Testis (tissue), 2 donors: Measurements from ENCODE around the gene SH3RF2.

Source experiments
- POLR2A ChIP-seq: fragments of 450-650 bp; IDR thresholded peaks from one replicate; pipeline ENCODE4 v1.6.1; 2017; ENCODE audit warnings: antibody characterized with exemption, mild to moderate bottlenecking, moderate library complexity
- TF ChIP-seq, protein P1 (sequence below), 3 experiments: fragments of 450-650 bp in 2 of 3; fragments of 200-600 bp in 1 of 3; sonication (generic) in 1 of 3; IDR thresholded peaks; one replicate each; pipeline ENCODE4 v1.5.1; 2016 to 2019; ENCODE audit warnings: antibody characterized with exemption in 3 of 3, mild to moderate bottlenecking in 2 of 3, moderate library complexity in 1 of 3

DNA sequence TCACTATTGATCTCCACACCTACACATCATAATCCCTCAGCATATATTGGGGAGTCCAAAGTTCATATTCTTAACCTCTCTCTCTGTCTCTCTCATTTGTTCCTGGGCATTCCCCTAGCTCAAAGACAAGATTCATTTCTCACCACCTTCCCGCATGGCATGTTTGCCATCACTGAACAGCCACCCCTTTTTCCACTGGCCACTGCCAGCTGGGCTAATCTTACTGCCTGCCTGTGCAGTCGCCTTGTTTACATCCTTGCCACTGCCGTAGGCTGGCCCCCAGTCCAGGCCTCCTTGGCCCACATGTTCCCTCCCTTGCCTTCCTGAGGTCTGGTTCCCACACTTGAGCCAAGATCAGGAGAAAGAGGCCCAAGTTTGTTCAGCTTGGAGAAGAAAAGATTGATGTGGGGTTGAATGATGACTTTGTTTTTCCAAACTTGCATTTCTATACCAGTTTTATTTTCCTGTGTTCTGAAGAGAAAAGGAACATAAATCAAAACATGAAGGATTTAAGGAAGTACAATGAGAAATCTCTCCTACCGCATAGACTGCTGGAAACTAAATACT is 88.8 kb downstream of the SH3RF2 start:
- TF ChIP-seq, protein P1, sequence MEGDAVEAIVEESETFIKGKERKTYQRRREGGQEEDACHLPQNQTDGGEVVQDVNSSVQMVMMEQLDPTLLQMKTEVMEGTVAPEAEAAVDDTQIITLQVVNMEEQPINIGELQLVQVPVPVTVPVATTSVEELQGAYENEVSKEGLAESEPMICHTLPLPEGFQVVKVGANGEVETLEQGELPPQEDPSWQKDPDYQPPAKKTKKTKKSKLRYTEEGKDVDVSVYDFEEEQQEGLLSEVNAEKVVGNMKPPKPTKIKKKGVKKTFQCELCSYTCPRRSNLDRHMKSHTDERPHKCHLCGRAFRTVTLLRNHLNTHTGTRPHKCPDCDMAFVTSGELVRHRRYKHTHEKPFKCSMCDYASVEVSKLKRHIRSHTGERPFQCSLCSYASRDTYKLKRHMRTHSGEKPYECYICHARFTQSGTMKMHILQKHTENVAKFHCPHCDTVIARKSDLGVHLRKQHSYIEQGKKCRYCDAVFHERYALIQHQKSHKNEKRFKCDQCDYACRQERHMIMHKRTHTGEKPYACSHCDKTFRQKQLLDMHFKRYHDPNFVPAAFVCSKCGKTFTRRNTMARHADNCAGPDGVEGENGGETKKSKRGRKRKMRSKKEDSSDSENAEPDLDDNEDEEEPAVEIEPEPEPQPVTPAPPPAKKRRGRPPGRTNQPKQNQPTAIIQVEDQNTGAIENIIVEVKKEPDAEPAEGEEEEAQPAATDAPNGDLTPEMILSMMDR (IDR thresholded peaks at IDR 0.05): no peak
- TF ChIP-seq POLR2A: no peak
